Measurements from ENCODE around the gene BARX2. TPM values are rescaled to one million over a fixed set of nuclear protein-coding genes. Genes with fewer than 3 reads are reported as not detected.

BARX2 gene
- total and polyA plus RNA-seq, 2 of the 4 experiments (the other 2 are of a cell fraction) = not detected

DNA sequence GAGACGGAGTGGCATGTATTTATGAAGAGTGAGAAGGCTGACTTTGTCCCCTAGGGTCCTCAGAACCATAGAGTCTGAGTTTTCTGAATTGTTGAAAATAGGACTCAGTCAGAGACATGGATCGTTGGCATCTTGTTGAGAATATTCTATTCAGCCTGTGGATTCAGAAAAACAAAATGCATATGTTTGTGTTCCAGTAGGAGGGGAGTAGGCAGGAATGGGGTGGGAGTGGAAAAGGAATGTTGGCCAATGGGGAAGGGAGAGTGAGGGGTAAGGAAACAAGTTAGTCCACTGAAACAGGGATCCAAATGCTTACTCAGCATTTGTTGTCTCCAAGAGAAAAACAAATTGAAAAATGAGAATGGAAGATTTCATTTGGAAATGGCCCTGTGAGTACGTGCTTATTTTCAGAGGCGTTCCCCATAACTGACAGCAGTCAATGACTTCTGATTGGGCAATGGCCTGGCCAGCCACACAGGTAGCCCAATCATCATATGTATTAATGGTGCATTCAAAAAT is 14.7 kb downstream of the BARX2 start:
- no peak overlapping the region for H4K8ac ChIP-seq (ENCODE audit: low read depth in 2 of 2, low read length in 2 of 2)
- dilution Hi-C loops (cut with HindIII; ENCODE audit: low sequenced_read_pairs, unreplicated experiment) (no loop called here), in situ Hi-C loops (cut with MboI; ENCODE audit: low sequenced_read_pairs) (no loop called here), intact Hi-C loops (cut with micrococcal nuclease) (loop anchor here (10.0 kb wide), 1 partner anchor 294 kb away; no protein-coding TSS in a partner anchor)
- no peak overlapping the region for H4K91ac ChIP-seq (ENCODE audit: insufficient read depth, low read depth, low read length)
- no peak overlapping the region for H3K56ac ChIP-seq (ENCODE audit: extremely low read depth, insufficient read depth, low read length)
- no peak overlapping the region for H2BK20ac ChIP-seq (ENCODE audit: low read depth, low read length)
- H2AFZ ChIP-seq (replicated peaks; ENCODE audit: low read length, poor library complexity) = no peak overlapping the region
- H3K9ac ChIP-seq (ENCODE audit: low read depth, low read length) = no peak overlapping the region
- H3K4me3 ChIP-seq (ENCODE audit: insufficient read depth, low read depth, low read length) = no peak overlapping the region
- CTCF ChIA-PET = no interaction called here
- no peak overlapping the region for H2AK9ac ChIP-seq (replicated peaks; ENCODE audit: low read depth, low read length, poor library complexity)
- no peaks in the 10 kb centered on the region for H3K4me1 ChIP-seq (ENCODE audit: control insufficient read depth, insufficient read depth, low read length)
- no peak overlapping the region for H3K14ac ChIP-seq (replicated peaks; ENCODE audit: low read depth, low read length)
- WGBS, 2 experiments (ENCODE audit: extremely low coverage in 2 of 2, insufficient read length in 1 of 2) = 62% methylated on average over 2 of the region's 4 CpGs; no CpG with 5 or more reads in 1 of the 2 experiments
- H3K9me1 ChIP-seq (ENCODE audit: insufficient read depth, low read length) = no peaks in the 10 kb centered on the region
- no peak overlapping the region for H2AK5ac ChIP-seq (ENCODE audit: low read depth, low read length)
- TF ChIP-seq MAFK (IDR thresholded peaks at IDR 0.05; ENCODE audit: low read depth, low read length) = peak; percentile 95
- no peak for TF ChIP-seq MAZ (IDR thresholded peaks at IDR 0.05; ENCODE audit: borderline replicate concordance, low read depth, low read length)
- H2BK15ac ChIP-seq (ENCODE audit: low read depth, low read length) = no peak overlapping the region
- DNase-seq = no peak
- no TSS peak for BruUV-seq (replicated peaks)
- H4K5ac ChIP-seq (ENCODE audit: low read depth, low read length) = no peak overlapping the region
- POLR2A ChIA-PET (ENCODE audit: unreplicated experiment) = no interaction called here
- H3K79me1 ChIP-seq (ENCODE audit: low read depth in 1 of 2, low read length in 2 of 2) = no peaks in the 10 kb centered on the region
- H2BK120ac ChIP-seq (ENCODE audit: low read depth, low read length) = no peak overlapping the region
- H3K27me3 ChIP-seq (ENCODE audit: control insufficient read depth, insufficient read depth, low read length) = peaks cover 2% of the 10 kb centered on the region; the same call in 1 of the 2 replicates
- H3K18ac ChIP-seq (ENCODE audit: low read depth, low read length) = no peak overlapping the region
- H3K4ac ChIP-seq (ENCODE audit: low read depth, low read length) = no peak overlapping the region
- no peak overlapping the region for H2BK5ac ChIP-seq (ENCODE audit: low read depth, low read length, poor library complexity, severe bottlenecking)
- ATAC-seq (ENCODE audit: low read depth) = no peak
- no peak overlapping the region for H3K27ac ChIP-seq (ENCODE audit: insufficient read depth, low read length)
- no peaks in the 10 kb centered on the region for H3K36me3 ChIP-seq (ENCODE audit: control insufficient read depth, insufficient read depth, low read length)
- H4K20me1 ChIP-seq (ENCODE audit: insufficient read depth, low read length) = no peaks in the 10 kb centered on the region
- H3K9me3 ChIP-seq (ENCODE audit: control insufficient read depth, insufficient read depth, low read length) = no peaks in the 10 kb centered on the region
- H3K4me2 ChIP-seq (ENCODE audit: low read depth, low read length) = no peak overlapping the region
- no peak overlapping the region for H3K23ac ChIP-seq (ENCODE audit: low read depth, low read length)

Data from IMR-90 (cell line).